ENCODE data around the gene HOXB1. TPM values are rescaled to one million over a fixed set of nuclear protein-coding genes. Genes with fewer than 3 reads are reported as not detected.

Gene HOXB1
- total and polyA plus RNA-seq, 4 donors: not detected

- H3K4me1 ChIP-seq (ENCODE audit: control insufficient read depth in 4 of 4, insufficient read depth in 4 of 4, low read length in 3 of 4): no peaks in the 10 kb centered on the region
- TF ChIP-seq CTCF (IDR thresholded peaks at IDR 0.05; ENCODE audit: low read depth, low read length, missing input control) (no peak), REST (IDR thresholded peaks at IDR 0.05) (no peak), ZBTB33 (IDR thresholded peaks at IDR 0.05) (no peak), YY1 (IDR thresholded peaks at IDR 0.05) (no peak), TAF1 (conservative IDR thresholded peaks at IDR 0.05) (no peak), SP1 (IDR thresholded peaks at IDR 0.05) (no peak), EGR1 (IDR thresholded peaks at IDR 0.05; ENCODE audit: low read depth in 2 of 2) (no peak), MAX (IDR thresholded peaks at IDR 0.05) (no peak), GABPA (IDR thresholded peaks at IDR 0.05 in 1 of 2, conservative IDR thresholded peaks at IDR 0.05 in 1 of 2) (no peak)
- WGBS: 59% methylated on average over 6 of the region's 6 CpGs
- H3K4me3 ChIP-seq (ENCODE audit: low read depth in 1 of 3, low read length in 3 of 3): no peak overlapping the region
- no peaks in the 10 kb centered on the region for H3K9me3 ChIP-seq (ENCODE audit: control insufficient read depth in 4 of 4, low read length in 3 of 4)
- H3K36me3 ChIP-seq (ENCODE audit: control insufficient read depth in 4 of 4, insufficient read depth in 3 of 4, low read depth in 1 of 4, low read length in 3 of 4): no peaks in the 10 kb centered on the region
- DNase-seq (ENCODE audit: low spot score): no peak
- no peak overlapping the region for H3K9ac ChIP-seq (ENCODE audit: low read depth in 1 of 2, low read length in 2 of 2)
- no peak overlapping the region for H3K27ac ChIP-seq (ENCODE audit: low read depth in 1 of 2, low read length in 2 of 2)
- H3K27me3 ChIP-seq (ENCODE audit: control insufficient read depth in 4 of 4, insufficient read depth in 4 of 4, low read length in 3 of 4): peaks cover 0 to 27% (median 3%) of the 10 kb centered on the region in 4 donors
Observed at GRCh38 chr17:48523010-48523409, 7.8 kb downstream of the HOXB1 start.

- H3K9ac ChIP-seq (ENCODE audit: low read depth in 1 of 2, low read length in 2 of 2): no peak overlapping the region
- H3K27me3 ChIP-seq (ENCODE audit: control insufficient read depth in 4 of 4, insufficient read depth in 4 of 4, low read length in 3 of 4): peaks cover 0 to 27% (median 3%) of the 10 kb centered on the region in 4 donors
- DNase-seq (ENCODE audit: low spot score): no peak
- no peaks in the 10 kb centered on the region for H3K4me1 ChIP-seq (ENCODE audit: control insufficient read depth in 4 of 4, insufficient read depth in 4 of 4, low read length in 3 of 4)
- 26% methylated on average over 8 of the region's 8 CpGs for WGBS
- H3K36me3 ChIP-seq (ENCODE audit: control insufficient read depth in 4 of 4, insufficient read depth in 3 of 4, low read depth in 1 of 4, low read length in 3 of 4): no peaks in the 10 kb centered on the region
- H3K4me3 ChIP-seq (ENCODE audit: low read depth in 1 of 3, low read length in 3 of 3): no peak overlapping the region
- no peaks in the 10 kb centered on the region for H3K9me3 ChIP-seq (ENCODE audit: control insufficient read depth in 4 of 4, low read length in 3 of 4)
- H3K27ac ChIP-seq (ENCODE audit: low read depth in 1 of 2, low read length in 2 of 2): no peak overlapping the region
- TF ChIP-seq GABPA (IDR thresholded peaks at IDR 0.05 in 1 of 2, conservative IDR thresholded peaks at IDR 0.05 in 1 of 2) (no peak), JUND (IDR thresholded peaks at IDR 0.05) (no peak), ZBTB33 (IDR thresholded peaks at IDR 0.05) (no peak), HNF4A (conservative IDR thresholded peaks at IDR 0.05) (no peak), RXRA (IDR thresholded peaks at IDR 0.05) (peak; percentile 71 to 78), MAX (IDR thresholded peaks at IDR 0.05) (no peak), RAD21 (IDR thresholded peaks at IDR 0.05) (peak in 1 of 2 donors; percentile 3), FOXA2 (IDR thresholded peaks at IDR 0.05) (no peak), REST (IDR thresholded peaks at IDR 0.05) (no peak), ATF3 (IDR thresholded peaks at IDR 0.05) (no peak)
Observed at GRCh38 chr17:48522031-48522653, 8.7 kb downstream of the HOXB1 start.
